Stimulated activated naive CD4-positive, alpha-beta T cell (primary cell): ENCODE measurements around the gene GPR3.
A peak's percentile ranks its signal among the peaks of the same experiment; 100 is the strongest.

Experiments used
- DNase-seq, 6 experiments: peaks; one replicate each; lab custom pipeline; 2025; lab: John Stamatoyannopoulos, UW

GPR3 gene, protein sequence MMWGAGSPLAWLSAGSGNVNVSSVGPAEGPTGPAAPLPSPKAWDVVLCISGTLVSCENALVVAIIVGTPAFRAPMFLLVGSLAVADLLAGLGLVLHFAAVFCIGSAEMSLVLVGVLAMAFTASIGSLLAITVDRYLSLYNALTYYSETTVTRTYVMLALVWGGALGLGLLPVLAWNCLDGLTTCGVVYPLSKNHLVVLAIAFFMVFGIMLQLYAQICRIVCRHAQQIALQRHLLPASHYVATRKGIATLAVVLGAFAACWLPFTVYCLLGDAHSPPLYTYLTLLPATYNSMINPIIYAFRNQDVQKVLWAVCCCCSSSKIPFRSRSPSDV

DNA sequence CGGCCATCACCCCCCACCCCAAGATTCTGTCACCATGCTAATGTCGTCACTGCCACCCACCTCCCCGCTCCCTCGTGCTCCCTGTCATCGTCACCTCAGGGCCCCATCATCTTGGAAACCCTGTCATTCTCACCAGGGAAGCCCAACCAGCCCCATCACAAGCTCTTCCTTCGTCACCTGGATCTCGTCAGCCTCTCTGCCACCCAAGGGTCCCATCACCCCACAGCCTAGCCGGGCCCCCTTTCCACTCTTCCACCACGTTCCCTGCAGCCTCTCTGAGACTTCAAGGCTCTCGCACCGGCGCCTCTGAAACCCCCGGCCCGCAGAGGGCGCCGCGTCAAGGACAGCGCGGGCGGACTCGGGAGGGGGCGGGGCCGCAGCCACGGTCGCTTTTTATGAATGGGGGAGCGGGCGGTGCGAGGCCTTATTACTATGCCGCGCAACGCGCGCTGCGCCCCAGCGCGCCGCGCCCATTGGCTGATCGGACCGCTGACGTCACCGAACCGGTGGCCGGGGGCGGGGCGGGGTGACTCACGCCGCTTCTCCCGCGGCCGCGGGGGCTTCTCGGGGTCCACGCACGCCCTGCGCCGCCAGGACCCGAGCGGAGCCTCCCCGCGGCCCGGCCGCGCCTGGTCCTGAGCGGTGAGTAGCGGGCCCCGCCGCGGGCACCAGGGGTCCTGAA lies at the start of gene GPR3:
Gene GPR3 (plus strand): TSS at position 527 of the 682 bp plus-strand sequence. CDS start 1,177 bp downstream, outside the sequence.
- peak; percentile 85 to 93 (median 92) for DNase-seq

DNA sequence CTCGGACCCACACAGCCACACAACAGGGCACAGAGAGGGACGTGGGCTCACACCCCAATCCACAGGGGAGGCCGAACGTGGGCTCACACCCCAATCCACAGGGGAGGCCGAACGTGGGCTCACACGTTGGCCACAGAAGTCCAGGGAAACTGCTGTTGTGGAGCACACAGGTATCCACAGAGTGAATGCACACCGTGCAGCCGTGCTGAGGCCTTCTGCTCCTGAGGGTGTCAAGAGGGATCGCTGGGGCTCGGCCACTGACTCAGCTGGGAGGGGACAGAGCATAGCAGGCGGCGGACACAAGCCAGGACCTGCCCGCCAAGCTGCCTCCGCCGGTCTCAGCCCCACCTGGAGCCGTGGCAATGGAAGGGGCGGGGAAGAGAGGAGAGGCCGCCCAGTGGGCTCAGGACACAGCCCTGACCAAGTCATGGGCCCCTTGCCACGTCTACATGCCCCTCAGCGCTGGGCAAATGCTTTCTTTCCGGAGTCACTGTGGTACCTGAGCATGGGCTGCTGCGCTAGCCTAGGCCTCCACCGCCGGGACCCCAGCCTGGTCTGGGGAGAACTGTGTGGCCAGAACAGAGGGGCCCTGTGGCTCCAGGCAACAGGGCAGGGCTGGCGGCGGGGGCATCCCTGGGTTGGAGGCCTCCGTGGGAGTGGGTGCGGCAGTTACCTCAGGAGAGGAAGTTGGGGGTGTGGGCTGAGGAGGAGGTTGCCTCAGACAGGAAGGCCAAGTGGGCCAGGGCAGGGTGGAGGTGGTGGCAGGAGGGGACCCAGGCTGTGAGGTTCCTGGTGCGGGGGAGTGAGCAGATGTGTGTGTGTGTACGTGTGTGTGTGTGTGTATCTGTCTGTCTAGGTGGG lies 49.4 kb upstream of the GPR3 start:
- peak; percentile 56 to 80 (median 70) for DNase-seq

DNA sequence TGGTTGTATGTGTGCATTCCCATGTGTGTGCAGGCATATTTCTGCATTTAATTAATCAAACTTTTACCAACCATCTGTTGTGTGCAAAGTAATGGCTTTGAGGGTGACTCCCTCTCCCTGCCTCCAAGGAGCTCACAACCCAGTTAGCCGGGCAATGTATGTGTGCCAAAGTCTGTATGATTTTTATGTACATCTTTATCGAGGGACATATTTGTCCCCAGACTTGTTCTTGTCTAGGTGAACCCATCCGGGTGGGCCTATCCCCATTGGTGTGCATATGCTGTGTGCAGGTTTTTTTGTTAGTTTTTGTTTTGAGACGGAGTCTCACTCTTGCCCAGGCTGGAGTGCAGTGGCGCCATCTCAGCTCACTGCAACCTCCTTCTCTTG lies 48.8 kb upstream of the GPR3 start:
- DNase-seq: no peak

DNA sequence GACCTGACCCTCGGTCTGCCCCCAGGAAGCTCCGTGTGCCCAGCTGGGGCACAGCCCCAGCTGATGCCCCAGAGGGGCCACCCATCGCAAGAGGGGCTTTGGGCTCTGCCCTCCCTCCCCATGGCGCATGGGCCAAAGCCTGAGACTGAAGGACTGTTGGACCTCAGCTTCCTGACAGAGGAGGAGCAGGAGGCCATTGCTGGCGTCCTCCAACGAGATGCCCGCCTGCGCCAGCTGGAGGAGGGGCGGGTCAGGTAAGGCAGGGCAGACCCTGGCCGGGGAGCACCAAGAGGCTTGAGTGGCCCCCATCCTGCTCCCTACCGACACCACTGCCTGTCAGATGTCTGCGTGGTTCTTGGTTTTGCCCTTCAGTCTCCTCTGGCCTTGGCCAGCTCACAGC lies 47.1 kb upstream of the GPR3 start:
- DNase-seq: no peak

DNA sequence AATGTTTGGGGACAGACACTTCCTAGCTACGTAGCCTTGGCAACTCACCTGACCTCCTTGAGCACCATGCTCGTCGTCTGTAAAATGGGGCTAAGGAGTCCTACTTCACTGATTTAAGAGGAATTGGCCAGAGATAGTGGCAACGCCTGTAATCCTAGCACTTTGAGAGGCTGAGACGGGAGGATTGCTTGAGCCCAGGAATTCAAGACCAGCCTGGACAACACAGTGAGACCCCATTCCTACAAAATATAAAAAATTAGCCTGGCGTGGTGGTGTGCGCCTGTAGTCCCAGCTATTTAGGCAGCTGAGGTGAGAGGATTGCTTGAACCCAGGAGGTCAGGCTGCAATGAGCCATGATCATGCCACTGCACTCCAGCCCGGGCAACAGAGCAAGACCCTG lies 46.1 kb upstream of the GPR3 start:
- DNase-seq: no peak

DNA sequence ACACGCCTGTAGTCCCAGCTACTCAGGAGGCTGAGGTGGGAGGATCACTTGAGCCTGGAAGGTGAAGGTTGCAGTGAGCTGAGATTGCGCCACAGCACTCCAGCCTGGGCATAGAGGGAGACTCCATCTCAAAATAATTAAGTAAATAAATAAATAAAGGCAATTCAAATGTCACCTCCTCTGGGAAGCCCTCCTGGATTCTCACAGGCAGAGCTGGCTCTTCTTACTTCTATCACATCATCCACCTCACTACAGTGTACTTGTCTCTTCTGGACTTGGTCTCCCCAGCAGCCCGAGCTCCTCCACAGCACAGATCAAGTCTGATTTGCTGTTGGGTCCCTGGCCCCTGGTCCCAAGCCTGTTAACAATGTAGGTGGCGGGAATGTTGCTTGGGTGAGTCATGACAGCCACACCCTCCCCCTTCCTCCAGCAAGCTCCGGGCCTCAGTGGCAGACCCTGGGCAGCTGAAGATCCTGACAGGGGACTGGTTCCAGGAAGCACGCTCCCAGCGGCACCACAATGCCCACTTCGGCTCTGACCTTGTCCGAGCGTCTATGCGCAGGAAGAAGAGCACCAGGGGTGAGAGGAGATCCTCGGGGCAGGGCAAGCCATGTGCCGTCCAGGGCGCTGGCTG lies 45.3 kb upstream of the GPR3 start:
- DNase-seq: no peak

DNA sequence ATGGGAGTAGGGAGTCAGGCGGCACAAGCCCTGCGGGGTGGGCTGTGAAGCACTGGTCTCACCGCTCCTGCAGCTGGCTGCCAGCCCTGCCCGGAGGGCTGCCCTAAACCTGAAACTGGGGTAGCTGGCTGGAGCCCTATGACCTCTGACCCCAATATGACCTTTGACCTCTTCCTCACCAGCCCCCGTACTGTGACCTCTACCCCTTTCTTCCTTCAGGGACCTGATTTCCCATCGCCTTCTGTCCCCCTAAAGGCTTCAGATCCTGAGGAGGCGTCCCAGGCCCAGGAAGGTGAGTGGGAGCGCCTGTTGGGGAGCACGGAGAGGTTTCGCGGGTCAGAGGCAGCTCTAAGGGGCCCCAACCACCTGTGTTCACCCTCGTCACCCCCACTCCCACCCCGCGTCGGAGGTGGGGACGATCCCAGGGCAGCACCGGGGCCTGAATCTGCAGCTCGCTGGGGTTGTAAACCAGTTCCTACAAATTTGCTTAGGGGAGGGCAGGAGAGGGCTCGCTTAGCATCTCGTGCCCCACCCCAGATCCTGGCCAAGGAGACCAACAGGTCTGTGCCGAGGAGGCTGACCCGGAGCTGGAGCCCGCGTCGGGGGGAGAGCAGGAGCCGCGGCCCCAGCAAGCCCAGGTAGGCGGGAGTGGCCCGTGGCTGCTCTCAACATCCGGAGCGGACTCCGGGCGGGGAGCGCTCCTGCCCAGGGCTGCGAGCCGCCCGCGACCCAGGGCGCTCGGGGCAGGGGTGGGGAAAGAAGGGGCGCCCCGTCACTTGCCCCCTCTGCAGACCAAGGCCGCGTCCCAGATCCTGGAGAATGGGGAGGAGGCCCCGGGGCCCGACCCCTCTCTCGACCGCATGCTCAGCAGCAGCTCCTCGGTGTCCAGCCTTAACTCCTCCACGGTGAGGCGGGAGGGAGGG lies 43.3 kb upstream of the GPR3 start:
- DNase-seq: peak in 4 of 6 experiments; percentile 19 to 44 (median 26)

DNA sequence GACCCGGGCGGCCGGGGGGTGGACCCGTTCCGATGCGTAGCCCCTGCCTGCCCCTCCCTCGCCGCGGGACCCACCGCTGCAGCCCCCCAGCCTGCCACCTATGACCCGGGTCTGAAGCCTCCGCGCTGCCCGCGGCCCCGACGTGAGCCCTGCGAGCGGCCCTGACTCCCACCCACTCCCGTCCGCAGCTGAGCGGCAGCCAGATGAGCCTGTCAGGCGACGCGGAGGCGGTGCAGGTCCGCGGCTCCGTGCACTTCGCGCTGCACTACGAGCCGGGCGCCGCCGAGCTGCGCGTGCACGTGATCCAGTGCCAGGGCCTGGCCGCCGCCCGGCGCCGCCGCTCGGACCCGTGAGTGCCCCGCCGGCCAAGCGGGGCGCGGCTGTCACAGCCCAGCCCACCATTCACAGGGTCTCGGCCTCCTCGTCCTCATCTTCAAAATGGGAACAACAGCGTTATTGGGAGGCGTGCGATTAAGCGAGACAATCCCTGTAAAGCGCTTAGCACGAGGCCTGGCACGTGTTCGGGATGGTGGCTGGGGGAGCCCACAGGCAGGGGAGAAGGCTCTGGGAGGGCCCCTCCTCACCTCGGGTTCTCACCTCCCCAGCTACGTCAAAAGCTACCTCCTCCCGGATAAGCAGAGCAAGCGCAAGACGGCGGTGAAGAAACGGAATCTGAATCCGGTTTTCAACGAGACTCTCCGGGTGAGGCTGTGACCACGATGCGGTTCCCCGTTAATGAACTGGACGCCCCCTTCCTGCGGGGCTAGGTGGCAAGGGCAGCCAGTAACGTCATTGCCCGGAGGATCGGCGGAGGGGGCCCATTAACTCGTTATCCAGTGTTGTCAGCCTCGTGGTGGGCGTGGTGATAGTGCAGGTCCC lies 42.4 kb upstream of the GPR3 start:
- no peak for DNase-seq

DNA sequence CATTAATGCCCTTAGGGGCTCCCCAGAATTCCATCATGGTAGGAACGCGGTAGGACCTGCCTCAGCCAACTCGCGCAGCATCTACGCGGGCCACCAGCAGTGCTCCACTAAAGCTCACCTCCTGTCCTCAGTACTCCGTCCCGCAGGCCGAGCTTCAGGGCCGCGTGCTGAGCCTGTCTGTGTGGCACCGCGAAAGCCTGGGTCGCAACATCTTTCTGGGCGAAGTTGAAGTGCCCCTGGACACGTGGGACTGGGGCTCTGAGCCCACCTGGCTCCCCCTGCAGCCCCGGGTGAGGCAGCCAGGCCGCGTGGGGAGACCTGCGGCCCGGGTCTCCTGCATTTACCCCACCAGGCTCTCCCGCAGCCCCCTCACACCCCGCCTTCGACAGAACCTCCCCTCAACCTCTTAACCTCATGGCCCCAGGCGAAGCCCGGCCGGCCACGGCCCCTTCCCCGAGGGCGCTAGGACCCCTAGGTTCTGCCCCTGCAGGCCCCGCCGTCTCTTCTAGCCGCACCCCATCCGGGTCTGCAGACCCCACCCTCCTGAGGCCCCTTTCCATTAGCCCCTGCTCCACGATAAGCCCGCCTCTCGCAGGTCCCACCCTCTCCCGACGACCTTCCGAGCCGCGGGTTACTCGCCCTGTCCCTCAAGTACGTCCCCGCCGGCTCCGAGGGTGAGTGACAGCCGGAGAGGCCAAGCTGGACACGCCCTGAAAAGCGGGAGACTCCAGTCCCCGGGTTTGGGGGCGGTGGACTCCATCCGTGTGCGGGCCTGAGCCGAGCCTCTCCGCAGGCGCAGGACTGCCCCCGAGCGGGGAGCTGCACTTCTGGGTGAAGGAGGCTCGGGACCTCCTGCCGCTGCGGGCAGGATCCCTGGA lies 41.5 kb upstream of the GPR3 start:
- DNase-seq: no peak

DNA sequence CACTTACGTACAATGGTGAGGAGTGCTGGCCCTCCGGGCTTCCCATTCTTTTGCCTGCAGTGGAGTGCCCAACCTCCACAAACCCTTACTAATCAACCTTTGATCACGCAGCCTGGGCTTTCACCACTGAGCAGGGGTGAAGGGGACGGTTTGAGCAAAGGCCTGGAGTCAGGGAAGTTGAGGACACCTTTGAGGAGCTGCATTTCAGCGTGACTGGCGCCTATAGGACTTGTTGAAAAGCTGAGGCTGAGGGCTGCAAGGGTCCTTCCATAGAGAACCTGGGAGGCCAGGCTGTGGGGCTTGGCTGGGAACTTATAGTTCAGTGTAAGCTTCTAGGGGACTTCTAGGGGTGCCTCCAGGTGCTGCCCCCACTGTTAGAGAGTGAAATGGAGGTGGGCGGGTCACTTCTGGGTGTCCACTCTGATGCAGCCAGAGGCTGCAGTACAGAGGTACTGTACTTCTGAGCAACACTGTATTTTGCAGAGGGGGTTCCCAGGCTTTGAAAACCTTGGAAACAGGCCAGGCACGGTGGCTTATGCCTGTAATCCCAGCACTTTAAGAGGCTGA lies 40.8 kb upstream of the GPR3 start:
- no peak for DNase-seq

DNA sequence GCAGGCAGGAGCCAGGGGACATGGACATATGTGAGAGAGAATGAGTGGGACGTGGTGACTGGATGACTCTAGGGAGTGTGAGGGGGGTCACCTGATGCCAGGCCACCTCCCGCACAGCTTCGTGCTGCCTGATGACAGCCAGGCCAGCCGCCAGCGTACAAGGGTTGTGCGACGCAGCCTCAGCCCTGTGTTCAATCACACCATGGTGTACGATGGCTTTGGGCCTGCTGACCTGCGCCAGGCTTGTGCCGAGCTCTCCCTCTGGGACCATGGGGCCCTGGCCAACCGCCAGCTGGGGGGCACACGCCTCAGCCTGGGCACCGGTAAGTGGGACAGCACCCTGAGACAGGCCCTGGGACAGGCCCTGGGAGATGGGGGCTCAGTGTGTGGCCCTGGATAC lies 39.3 kb upstream of the GPR3 start:
- DNase-seq: no peak

DNA sequence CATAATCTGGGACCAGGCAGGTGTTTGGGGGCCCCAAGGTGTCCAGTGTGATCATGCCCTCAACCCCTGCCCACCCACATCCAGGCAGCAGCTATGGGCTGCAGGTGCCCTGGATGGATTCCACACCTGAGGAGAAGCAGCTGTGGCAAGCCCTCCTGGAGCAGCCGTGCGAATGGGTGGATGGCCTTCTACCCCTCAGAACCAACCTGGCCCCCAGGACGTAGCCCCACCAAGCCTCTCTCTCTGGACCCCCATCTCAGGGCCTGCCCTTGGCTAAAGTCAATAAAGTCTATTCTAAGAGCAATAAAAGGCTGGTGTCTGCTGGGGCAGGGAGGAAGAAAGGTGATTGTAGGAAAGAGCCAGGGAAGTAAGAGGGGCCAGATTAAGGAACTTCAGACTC lies 38.8 kb upstream of the GPR3 start:
- DNase-seq: no peak

DNA sequence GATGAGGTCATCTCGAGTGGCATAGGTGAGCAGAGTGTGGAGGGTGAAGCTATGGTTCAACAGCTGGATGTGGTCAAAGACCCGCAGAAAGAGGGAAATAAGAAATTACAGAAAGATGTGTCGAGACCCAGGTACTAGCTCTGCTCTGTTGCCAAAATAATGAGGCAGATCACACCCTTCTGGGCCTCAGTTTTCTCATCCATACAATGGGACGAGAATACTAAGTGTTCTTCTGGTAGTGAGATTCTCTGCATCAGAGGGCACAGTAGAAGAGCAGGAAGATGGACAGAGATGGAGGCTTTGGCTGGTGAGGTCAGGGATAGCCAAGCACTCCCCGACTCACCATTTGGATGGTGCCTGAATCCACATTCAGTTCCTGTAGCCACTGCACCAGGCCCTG lies 36.7 kb upstream of the GPR3 start:
- no peak for DNase-seq

DNA sequence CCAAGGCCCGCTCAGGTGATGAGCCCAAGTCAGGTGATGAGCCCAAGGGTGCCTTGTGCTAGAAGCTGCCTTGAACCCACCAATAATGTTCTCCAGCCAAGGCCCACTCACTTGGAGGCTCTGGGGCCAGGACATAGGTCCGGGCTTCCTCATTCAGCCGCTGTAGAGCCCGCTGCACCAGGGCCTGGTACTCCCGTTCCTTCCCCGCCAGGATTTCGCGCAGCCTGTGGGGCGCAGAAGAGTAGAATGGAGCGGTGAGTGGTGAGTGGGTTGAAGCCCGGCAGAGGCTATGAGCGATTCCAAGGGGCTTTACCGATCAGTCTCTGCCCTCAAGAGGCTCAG lies 36.2 kb upstream of the GPR3 start:
- peak in 1 of 6 experiments; percentile 12 for DNase-seq

DNA sequence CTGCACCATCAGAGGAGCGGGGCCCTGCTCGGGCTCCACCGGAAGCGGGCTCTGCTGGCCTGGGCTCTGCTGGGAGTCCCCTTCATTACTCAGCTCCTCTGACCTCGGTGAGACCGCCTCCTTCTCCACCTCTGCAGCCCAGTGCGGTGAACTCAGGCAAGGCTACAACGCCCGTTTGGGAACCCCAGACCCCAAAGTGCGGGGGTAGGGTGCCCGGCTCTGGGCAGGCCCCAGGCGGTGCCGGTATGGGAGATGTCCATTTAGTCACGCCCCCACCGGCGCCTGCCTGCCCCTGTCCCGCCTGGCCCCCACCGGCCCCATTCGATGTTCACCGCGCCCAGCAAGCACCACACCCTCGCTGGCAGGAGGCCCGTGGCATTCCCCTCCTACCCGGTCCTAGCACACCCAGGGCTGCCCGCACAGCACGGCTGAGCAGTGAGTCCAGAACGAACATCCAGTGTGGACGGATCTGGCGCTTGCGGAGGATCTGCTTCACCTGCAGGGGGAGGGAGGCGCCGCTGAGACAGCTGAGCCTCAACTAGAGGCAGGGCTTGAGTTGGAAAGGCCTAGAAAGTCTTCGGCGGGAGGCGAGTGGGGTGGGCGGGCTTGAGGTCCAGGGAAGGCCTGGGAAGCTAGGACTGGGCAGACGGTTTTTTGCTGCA lies 35.7 kb upstream of the GPR3 start:
- DNase-seq: peak in 3 of 6 experiments; percentile 32 to 41 (median 37)

DNA sequence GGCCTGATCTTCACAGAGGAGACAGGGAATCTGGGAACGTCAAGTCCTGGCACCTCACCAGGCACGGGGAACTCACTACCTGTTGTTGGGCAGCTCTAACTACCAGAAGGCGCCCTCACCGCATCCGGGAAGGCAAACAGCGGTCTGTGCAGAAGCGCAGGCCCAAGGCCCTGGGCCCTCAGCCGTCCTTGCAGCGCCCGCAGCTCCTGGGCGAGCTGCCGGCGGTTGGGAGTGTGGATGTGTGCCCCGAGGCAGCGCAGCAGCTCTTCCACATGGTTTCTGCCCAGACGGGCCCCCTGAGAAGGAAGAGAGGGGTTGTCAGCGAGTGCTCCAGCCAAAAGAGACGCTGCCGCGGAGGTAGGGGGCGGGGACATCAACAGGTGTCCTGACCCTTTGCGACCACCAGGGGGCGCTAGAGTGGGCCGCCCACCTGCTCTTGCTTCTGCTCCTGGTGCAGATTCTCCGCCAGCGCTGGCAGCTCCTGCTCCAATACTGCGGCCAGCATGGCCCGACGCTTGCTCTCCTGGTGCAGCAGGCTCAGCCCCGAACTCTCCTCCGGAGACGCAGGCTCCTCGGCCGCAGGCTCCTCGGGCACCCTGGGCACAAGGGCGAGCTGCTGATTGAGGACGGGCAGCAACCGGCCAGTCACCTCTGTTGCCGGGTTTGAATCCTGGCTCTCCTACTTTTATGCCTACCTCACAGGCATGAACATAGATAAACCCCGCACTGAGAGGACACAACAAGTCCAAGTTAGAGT lies 35.0 kb upstream of the GPR3 start:
- DNase-seq: peak; percentile 76 to 90 (median 78)
